Stimulated activated CD4-positive, alpha-beta T cell treated with anti-CD3 and anti-CD28 coated beads, Interleukin-15, amount 100 ng/mL, for 24 hours (primary cell): ENCODE results near the gene CPM.
"Not testable (repeated sequence)": the region's sequence is repeated elsewhere in the genome, so short reads cannot be mapped to it uniquely, and the experiment has no call there.

Experiments
- DNase-seq: peaks from one replicate; pipeline ENCODE4 v3.0.0-alpha.2; 2020

Gene CPM

GRCh38 chr12:68823696-68824095 is 109.3 kb downstream of the CPM start:
- DNase-seq = no peak

GRCh38 chr12:68821357-68822188 is 111.4 kb downstream of the CPM start:
- no peak for DNase-seq

- DNase-seq = not testable (repeated sequence)
Observed at GRCh38 chr12:68819481-68819880, 113.5 kb downstream of the CPM start.

GRCh38 chr12:68815928-68816800 is 116.8 kb downstream of the CPM start:
- DNase-seq = no peak

- DNase-seq = no peak
Observed at GRCh38 chr12:68815232-68815927, 117.6 kb downstream of the CPM start.

GRCh38 chr12:68814490-68815231 is 118.3 kb downstream of the CPM start:
- no peak for DNase-seq

GRCh38 chr12:68813242-68813593 is 119.8 kb downstream of the CPM start:
- DNase-seq = no peak

- no peak for DNase-seq
Observed at GRCh38 chr12:68812553-68813241, 120.3 kb downstream of the CPM start.

GRCh38 chr12:68811573-68811972 is 121.4 kb downstream of the CPM start:
- DNase-seq = not testable (repeated sequence)

GRCh38 chr12:68810027-68810389 is 123.0 kb downstream of the CPM start:
- DNase-seq = not testable (repeated sequence)

- DNase-seq = no peak
Observed at GRCh38 chr12:68809190-68810026, 123.6 kb downstream of the CPM start.

- peak; percentile 78 for DNase-seq
Observed at GRCh38 chr12:68808388-68809189, 124.4 kb downstream of the CPM start.

- DNase-seq = peak; percentile 95
Observed at GRCh38 chr12:68807576-68808387, 125.2 kb downstream of the CPM start, which contains the start of gene MDM2. Gene MDM2, plus strand, starts transcription at chr12:68808177. Its CDS starts 301 bp downstream, at chr12:68808478.

- DNase-seq = not testable (repeated sequence)
Observed at GRCh38 chr12:68807274-68807575, 125.7 kb downstream of the CPM start.

GRCh38 chr12:68806488-68807237 is 126.3 kb downstream of the CPM start:
- no peak for DNase-seq

- no peak for DNase-seq
Observed at GRCh38 chr12:68805592-68806120, 127.3 kb downstream of the CPM start.

- DNase-seq = no peak
Observed at GRCh38 chr12:68804657-68805591, 128.0 kb downstream of the CPM start.
